ENCODE data around the gene CA10.

The CA10 gene

GRCh38 chr17:51813140-51813783 lies 345.3 kb downstream of the CA10 start:
- peaks cover 0 to 2% of the 10 kb centered on the region in 2 donors for H3K9me3 Mint-ChIP-seq
- no peak for ATAC-seq (replicated peaks)

GRCh38 chr17:51807460-51807859 lies 351.1 kb downstream of the CA10 start:
- Mint-ChIP-seq H3K4me1 (no peaks in the 10 kb centered on the region), H3K27me3 (peaks cover 0 to 13% of the 10 kb centered on the region in 2 donors), H3K4me3 (no peak overlapping the region), H3K9me3 (peaks cover 0 to 7% of the 10 kb centered on the region in 2 donors), H3K27ac (no peak overlapping the region), H3K36me3 (no peaks in the 10 kb centered on the region)
- ATAC-seq (replicated peaks) (no peak), DNase-seq (no peak)

More at GRCh38 chr17:51813140-51813783, 345.3 kb downstream of the CA10 start:
- Mint-ChIP-seq H3K4me1 (no peaks in the 10 kb centered on the region), H3K4me3 (no peak overlapping the region), H3K27ac (no peak overlapping the region), H3K27me3 (peaks cover 0 to 5% of the 10 kb centered on the region in 2 donors), H3K36me3 (no peaks in the 10 kb centered on the region)
- DNase-seq = no peak

GRCh38 chr17:51805765-51806164 lies 352.7 kb downstream of the CA10 start:
- ATAC-seq (replicated peaks) = no peak
- Mint-ChIP-seq H3K9me3 (peaks cover 0 to 5% of the 10 kb centered on the region in 2 donors), H3K36me3 (no peaks in the 10 kb centered on the region), H3K4me1 (no peaks in the 10 kb centered on the region), H3K4me3 (no peak overlapping the region), H3K27ac (no peak overlapping the region), H3K27me3 (peaks cover 0 to 13% of the 10 kb centered on the region in 2 donors)
- no peak for DNase-seq

GRCh38 chr17:51805185-51805584 lies 353.3 kb downstream of the CA10 start:
- ATAC-seq (replicated peaks) = no peak
- no peaks in the 10 kb centered on the region for H3K36me3 Mint-ChIP-seq
- H3K4me3 Mint-ChIP-seq = no peak overlapping the region
- peaks cover 0 to 5% of the 10 kb centered on the region in 2 donors for H3K9me3 Mint-ChIP-seq
- no peak overlapping the region for H3K27ac Mint-ChIP-seq
- no peak for DNase-seq
- no peaks in the 10 kb centered on the region for H3K4me1 Mint-ChIP-seq
- H3K27me3 Mint-ChIP-seq = peaks cover 0 to 13% of the 10 kb centered on the region in 2 donors

GRCh38 chr17:51803161-51803560 lies 355.4 kb downstream of the CA10 start:
- H3K36me3 Mint-ChIP-seq = no peaks in the 10 kb centered on the region
- H3K4me3 Mint-ChIP-seq = no peak overlapping the region
- no peaks in the 10 kb centered on the region for H3K4me1 Mint-ChIP-seq
- no peak overlapping the region for H3K27ac Mint-ChIP-seq
- peaks cover 0 to 5% of the 10 kb centered on the region in 2 donors for H3K9me3 Mint-ChIP-seq
- H3K27me3 Mint-ChIP-seq = peaks cover 0 to 8% of the 10 kb centered on the region in 2 donors
- ATAC-seq (replicated peaks) (no peak), DNase-seq (no peak)

- DNase-seq = no peak
- Mint-ChIP-seq H3K27me3 (peaks cover 0 to 8% of the 10 kb centered on the region in 2 donors), H3K4me1 (no peaks in the 10 kb centered on the region), H3K27ac (no peak overlapping the region), H3K4me3 (no peak overlapping the region), H3K9me3 (peaks cover 0 to 3% of the 10 kb centered on the region in 2 donors), H3K36me3 (no peaks in the 10 kb centered on the region)
- no peak for ATAC-seq (replicated peaks)
Measured at GRCh38 chr17:51802544-51802943, 356.0 kb downstream of the CA10 start.

GRCh38 chr17:51801626-51802025 lies 356.9 kb downstream of the CA10 start:
- no peak overlapping the region for H3K27ac Mint-ChIP-seq
- no peaks in the 10 kb centered on the region for H3K36me3 Mint-ChIP-seq
- H3K4me3 Mint-ChIP-seq = no peak overlapping the region
- peaks cover 0 to 8% of the 10 kb centered on the region in 2 donors for H3K27me3 Mint-ChIP-seq
- peaks cover 0 to 1% of the 10 kb centered on the region in 2 donors for H3K9me3 Mint-ChIP-seq
- no peak for ATAC-seq (replicated peaks)
- no peaks in the 10 kb centered on the region for H3K4me1 Mint-ChIP-seq
- no peak for DNase-seq

- no peak overlapping the region for H3K4me3 Mint-ChIP-seq
- H3K4me1 Mint-ChIP-seq = no peaks in the 10 kb centered on the region
- H3K27ac Mint-ChIP-seq = no peak overlapping the region
- DNase-seq (no peak), ATAC-seq (replicated peaks) (no peak)
- H3K36me3 Mint-ChIP-seq = no peaks in the 10 kb centered on the region
- H3K27me3 Mint-ChIP-seq = peaks cover 0 to 8% of the 10 kb centered on the region in 2 donors
- no peaks in the 10 kb centered on the region for H3K9me3 Mint-ChIP-seq
Measured at GRCh38 chr17:51799981-51800380, 358.5 kb downstream of the CA10 start.

- Mint-ChIP-seq H3K9me3 (no peaks in the 10 kb centered on the region), H3K4me1 (no peaks in the 10 kb centered on the region), H3K4me3 (no peak overlapping the region), H3K27ac (no peak overlapping the region), H3K36me3 (no peaks in the 10 kb centered on the region), H3K27me3 (peaks cover 0 to 8% of the 10 kb centered on the region in 2 donors)
- DNase-seq = no peak
- no peak for ATAC-seq (replicated peaks)
Measured at GRCh38 chr17:51799240-51799639, 359.3 kb downstream of the CA10 start.

GRCh38 chr17:51797150-51797549 lies 361.4 kb downstream of the CA10 start:
- DNase-seq (no peak), ATAC-seq (replicated peaks) (no peak)
- no peaks in the 10 kb centered on the region for H3K9me3 Mint-ChIP-seq
- H3K27me3 Mint-ChIP-seq = peaks cover 0 to 6% of the 10 kb centered on the region in 2 donors
- H3K36me3 Mint-ChIP-seq = no peaks in the 10 kb centered on the region
- H3K4me1 Mint-ChIP-seq = no peaks in the 10 kb centered on the region
- H3K27ac Mint-ChIP-seq = no peak overlapping the region
- no peak overlapping the region for H3K4me3 Mint-ChIP-seq

GRCh38 chr17:51796026-51796425 lies 362.5 kb downstream of the CA10 start:
- Mint-ChIP-seq H3K36me3 (no peaks in the 10 kb centered on the region), H3K27ac (no peak overlapping the region), H3K4me1 (no peaks in the 10 kb centered on the region), H3K9me3 (no peaks in the 10 kb centered on the region), H3K4me3 (no peak overlapping the region), H3K27me3 (peaks cover 0 to 6% of the 10 kb centered on the region in 2 donors)
- no peak for DNase-seq
- ATAC-seq (replicated peaks) = no peak

GRCh38 chr17:51795401-51795800 lies 363.1 kb downstream of the CA10 start:
- H3K4me1 Mint-ChIP-seq = no peaks in the 10 kb centered on the region
- no peak for ATAC-seq (replicated peaks)

GRCh38 chr17:51794466-51794865 lies 364.0 kb downstream of the CA10 start:
- H3K4me3 Mint-ChIP-seq = no peak overlapping the region
- H3K4me1 Mint-ChIP-seq = no peaks in the 10 kb centered on the region
- ATAC-seq (replicated peaks) (no peak), DNase-seq (no peak)
- peaks cover 0 to 6% of the 10 kb centered on the region in 2 donors for H3K27me3 Mint-ChIP-seq
- no peaks in the 10 kb centered on the region for H3K9me3 Mint-ChIP-seq
- no peak overlapping the region for H3K27ac Mint-ChIP-seq
- no peaks in the 10 kb centered on the region for H3K36me3 Mint-ChIP-seq

More at GRCh38 chr17:51795401-51795800, 363.1 kb downstream of the CA10 start:
- Mint-ChIP-seq H3K36me3 (no peaks in the 10 kb centered on the region), H3K9me3 (no peaks in the 10 kb centered on the region), H3K4me3 (no peak overlapping the region), H3K27me3 (peaks cover 0 to 6% of the 10 kb centered on the region in 2 donors), H3K27ac (no peak overlapping the region)
- no peak for DNase-seq

GRCh38 chr17:51793686-51794085 lies 364.8 kb downstream of the CA10 start:
- DNase-seq (no peak), ATAC-seq (replicated peaks) (no peak)
- Mint-ChIP-seq H3K36me3 (no peaks in the 10 kb centered on the region), H3K27ac (no peak overlapping the region), H3K27me3 (peaks cover 0 to 6% of the 10 kb centered on the region in 2 donors), H3K9me3 (no peaks in the 10 kb centered on the region), H3K4me1 (no peaks in the 10 kb centered on the region), H3K4me3 (no peak overlapping the region)

GRCh38 chr17:51778842-51779241 lies 379.7 kb downstream of the CA10 start:
- H3K4me1 Mint-ChIP-seq = no peaks in the 10 kb centered on the region
- H3K27ac Mint-ChIP-seq = no peak overlapping the region
- peaks cover 0 to 4% of the 10 kb centered on the region in 2 donors for H3K27me3 Mint-ChIP-seq
- DNase-seq = no peak
- ATAC-seq (replicated peaks) = no peak
- no peaks in the 10 kb centered on the region for H3K36me3 Mint-ChIP-seq
- H3K4me3 Mint-ChIP-seq = no peak overlapping the region
- H3K9me3 Mint-ChIP-seq = peaks cover 2 to 8% of the 10 kb centered on the region in 2 donors
